Ovary (tissue), 9 donors: Measurements from ENCODE around the gene FST. TPM values are rescaled to one million over a fixed set of nuclear protein-coding genes. Genes with fewer than 3 reads are reported as not detected.

Experiments
- DNase-seq, 5 donors: peaks; one replicate each; pipeline ENCODE4 v3.0.0-alpha.2; 2019 to 2020
- H3K27ac ChIP-seq, 2 donors: fragments of 200-600 bp; one replicate each; pipeline versions ENCODE4 v1.5.1 to v1.8.0; 2019 to 2022
- H3K27me3 ChIP-seq: fragments of 200-600 bp; one replicate; pipeline ENCODE4 v1.8.0; 2022
- H3K36me3 ChIP-seq: fragments of 200-600 bp; sonication (generic); one replicate; pipeline ENCODE4 v1.5.1; 2019
- H3K4me1 ChIP-seq: one replicate; pipeline ENCODE4 v1.8.1; 2013; ENCODE audit warnings: mild to moderate bottlenecking, moderate library complexity; ENCODE audit not compliant: insufficient read depth
- H3K4me3 ChIP-seq: fragments of 200-600 bp; sonication (generic); one replicate; pipeline ENCODE4 v1.5.1; 2017
- H3K9me3 ChIP-seq, 2 donors: fragments of 200-600 bp in 1 of 2; sonication (generic) in 1 of 2; one replicate each; pipeline versions ENCODE4 v1.5.1 to v1.8.1; 2013 to 2019; ENCODE audit warnings: mild to moderate bottlenecking in 1 of 2, moderate library complexity in 1 of 2
- EP300 ChIP-seq: sonication (generic); formaldehyde crosslinking; IDR thresholded peaks from one replicate; pipeline ENCODE4 v1.6.1; 2017; ENCODE audit warnings: antibody characterized with exemption
- POLR2A ChIP-seq: fragments of 450-650 bp; IDR thresholded peaks from one replicate; pipeline ENCODE4 v1.6.1; 2017; ENCODE audit warnings: antibody characterized with exemption, mild to moderate bottlenecking, moderate library complexity
- WGBS, 3 donors: extraction: QIAGEN DNeasy Blood & Tissue Kit in 1 of 3; methylation state at CpG; one replicate each; pipeline versions ENCODE4 v1.1.5 to v1.1.7; 2013 to 2017; 5-methylcytosine and 5-hydroxymethylcytosine counted together
- intact Hi-C, 4 donors: fragments of 100-400 bp; cut with DNase I; formaldehyde crosslinking; loops; one replicate each; pipeline versions ENCODE4 v1.11.0 to v1.15.1; 2022 to 2023
- polyA plus RNA-seq, 2 donors: library from polyadenylated mRNA; stranded (reverse); fragments of 200-250 nt in 1 of 2; fragments of 350-450 nt in 1 of 2; fragmentation: Illumina TruSeq in 1 of 2; extraction: RNeasy Lipid Tissue Mini Kit (QIAGEN cat#74804) in 1 of 2; gene quantifications; one replicate each; pipeline ENCODE4 v1.2.3, GENCODE V29; 2013 to 2014
- total RNA-seq, 7 donors: library from RNA; depleted of rRNA in 2 of 7; stranded (reverse); fragments of >200 nt in 2 of 7; fragmentation: NEBNext Ultra II Directional in 3 of 7; extraction: Animal tissue kit (Norgen Biotek cat#: 25700) in 3 of 7; gene quantifications; one replicate each; pipeline versions ENCODE4 v1.1.0 to v1.2.4, GENCODE V29; 2016 to 2023
- TF ChIP-seq, protein P1 (sequence below), 3 donors: fragments of 450-650 bp in 2 of 3; fragments of 200-600 bp in 1 of 3; IDR thresholded peaks; one replicate each; pipeline versions ENCODE4 v1.5.1 to v1.8.0; 2016 to 2022; ENCODE audit warnings: antibody characterized with exemption in 3 of 3, mild to moderate bottlenecking in 1 of 3
- donor health status: DM: no; HTN: no; CAD: no; lungs with moderate emphysema.
- donor health status: DM: no; HTN: no; CAD: no.
- donor health status: Bipolar disorder and iron deficiency.
- donor health status: DM: yes; HTN: yes; CAD: no.
- donor health status: DM: no; HTN: no; CAD: no.
- donor health status: DM: yes; HTN: yes; CAD: no.

Gene FST
- total and polyA plus RNA-seq, 9 donors = 1.0 to 9.8 (median 3.5) TPM

DNA sequence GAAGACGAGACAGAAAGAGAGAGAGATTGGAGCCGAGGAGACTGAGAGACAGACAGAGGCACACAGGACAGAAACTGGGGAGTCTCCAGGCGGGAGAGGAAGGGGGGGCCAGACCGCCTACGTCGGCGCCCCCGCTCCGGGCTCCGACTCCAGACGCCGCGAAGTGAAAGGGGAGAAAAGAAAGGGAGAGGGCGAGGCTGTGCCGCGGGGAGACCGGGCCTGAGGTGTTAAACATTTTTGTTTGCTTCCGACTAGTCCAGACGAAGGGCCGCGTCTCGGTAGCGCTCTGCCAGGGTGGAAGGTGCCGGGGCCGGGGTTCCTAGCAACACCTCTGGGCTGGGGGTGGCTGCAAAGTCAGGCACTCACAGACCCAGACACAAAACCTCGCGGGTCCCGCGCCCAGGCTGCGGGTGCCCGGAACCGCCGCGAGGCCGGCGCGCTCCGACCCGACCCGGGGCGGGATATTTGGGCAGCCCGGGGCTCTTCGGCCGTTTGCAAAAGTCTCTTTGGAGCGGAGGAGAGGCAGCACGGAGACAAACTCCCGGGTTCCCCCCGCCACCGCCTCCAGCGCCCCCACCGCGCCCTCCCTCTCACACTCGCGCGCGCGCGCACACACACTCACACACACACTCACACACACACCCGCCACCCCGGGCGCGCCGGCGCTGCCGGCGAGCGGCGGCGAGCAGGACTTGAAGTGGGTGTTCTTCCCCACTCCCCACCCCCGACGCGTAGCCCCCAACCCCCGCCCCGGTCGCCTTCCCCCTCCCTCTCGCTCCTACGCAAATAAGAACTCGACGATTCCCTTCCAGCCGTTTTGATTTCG is 626 bp upstream of the FST start:
- Histone ChIP-seq H3K9me3 (no peaks in the 10 kb centered on the region), H3K27me3 (no peaks in the 10 kb centered on the region), H3K36me3 (no peaks in the 10 kb centered on the region), H3K4me3 (peak overlapping the region; percentile 53), H3K27ac (peak overlapping the region in 1 of 2 donors; percentile 8), H3K4me1 (peaks cover 2% of the 10 kb centered on the region)
- TF ChIP-seq EP300 = no peak
- TF ChIP-seq, protein P1, sequence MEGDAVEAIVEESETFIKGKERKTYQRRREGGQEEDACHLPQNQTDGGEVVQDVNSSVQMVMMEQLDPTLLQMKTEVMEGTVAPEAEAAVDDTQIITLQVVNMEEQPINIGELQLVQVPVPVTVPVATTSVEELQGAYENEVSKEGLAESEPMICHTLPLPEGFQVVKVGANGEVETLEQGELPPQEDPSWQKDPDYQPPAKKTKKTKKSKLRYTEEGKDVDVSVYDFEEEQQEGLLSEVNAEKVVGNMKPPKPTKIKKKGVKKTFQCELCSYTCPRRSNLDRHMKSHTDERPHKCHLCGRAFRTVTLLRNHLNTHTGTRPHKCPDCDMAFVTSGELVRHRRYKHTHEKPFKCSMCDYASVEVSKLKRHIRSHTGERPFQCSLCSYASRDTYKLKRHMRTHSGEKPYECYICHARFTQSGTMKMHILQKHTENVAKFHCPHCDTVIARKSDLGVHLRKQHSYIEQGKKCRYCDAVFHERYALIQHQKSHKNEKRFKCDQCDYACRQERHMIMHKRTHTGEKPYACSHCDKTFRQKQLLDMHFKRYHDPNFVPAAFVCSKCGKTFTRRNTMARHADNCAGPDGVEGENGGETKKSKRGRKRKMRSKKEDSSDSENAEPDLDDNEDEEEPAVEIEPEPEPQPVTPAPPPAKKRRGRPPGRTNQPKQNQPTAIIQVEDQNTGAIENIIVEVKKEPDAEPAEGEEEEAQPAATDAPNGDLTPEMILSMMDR (IDR thresholded peaks at IDR 0.05) = no peak
- DNase-seq = peak in 4 of 5 donors; percentile 54 to 73 (median 63)
- WGBS, 3 donors = 0% methylated on average over 69 to 80 of the region's 81 CpGs
- intact Hi-C loops = loop anchor here in 3 of 4 donors (5.0 to 10.0 kb wide), 4 partner anchors 85 to 742 kb away; partner anchors contain the start of gene NDUFS4 (in 1 of the 3)

DNA sequence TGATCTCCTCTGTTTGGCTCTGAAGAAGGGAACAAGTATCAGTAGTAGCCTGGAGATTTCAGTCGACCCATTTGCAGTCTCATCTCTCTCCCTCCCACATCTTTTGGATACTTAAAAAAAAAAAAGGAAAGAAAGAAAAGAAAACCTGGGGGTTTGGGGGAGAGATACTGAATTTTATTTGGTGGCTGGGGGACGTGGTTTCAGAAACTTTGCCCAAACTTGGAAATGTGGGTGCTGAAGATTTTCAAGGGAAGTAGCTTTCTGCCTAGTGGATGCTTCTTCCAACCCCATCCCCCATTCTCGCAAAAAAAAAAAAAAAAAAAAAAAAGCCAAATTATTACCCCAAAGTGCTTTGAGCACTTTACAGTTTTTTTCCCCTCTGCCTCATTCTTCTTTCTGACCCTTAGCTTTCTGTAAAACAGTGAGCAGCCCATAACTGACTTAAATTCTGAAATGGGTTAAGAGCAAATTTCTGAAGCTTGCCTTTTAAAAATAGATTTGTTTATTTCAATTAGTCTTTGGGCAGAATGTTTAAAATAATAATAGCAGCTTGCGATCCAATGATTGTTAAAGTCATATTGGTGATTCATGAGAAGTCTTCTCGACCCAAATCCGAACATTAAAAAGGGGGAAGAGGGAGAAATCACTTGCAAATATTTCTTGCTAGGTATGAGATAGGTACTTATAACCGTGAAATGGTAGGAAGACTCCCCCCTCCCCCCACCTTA is 894 bp downstream of the FST start:
- Histone ChIP-seq H3K4me1 (peaks cover 2% of the 10 kb centered on the region), H3K27ac (no peak overlapping the region), H3K27me3 (no peaks in the 10 kb centered on the region), H3K9me3 (no peaks in the 10 kb centered on the region), H3K36me3 (no peaks in the 10 kb centered on the region), H3K4me3 (peak overlapping the region; percentile 53)
- WGBS, 3 donors = 1 to 3% (median 1%) methylated on average over 7 of the region's 7 CpGs
- intact Hi-C loops = loop anchor here in 3 of 4 donors (5.0 to 10.0 kb wide), 4 partner anchors 83 to 741 kb away; partner anchors contain the start of gene NDUFS4 (in 1 of the 3)
- no peak for DNase-seq
- no peak for TF ChIP-seq POLR2A
- TF ChIP-seq, protein P1 (IDR thresholded peaks at IDR 0.05) = no peak
- no peak for TF ChIP-seq EP300

DNA sequence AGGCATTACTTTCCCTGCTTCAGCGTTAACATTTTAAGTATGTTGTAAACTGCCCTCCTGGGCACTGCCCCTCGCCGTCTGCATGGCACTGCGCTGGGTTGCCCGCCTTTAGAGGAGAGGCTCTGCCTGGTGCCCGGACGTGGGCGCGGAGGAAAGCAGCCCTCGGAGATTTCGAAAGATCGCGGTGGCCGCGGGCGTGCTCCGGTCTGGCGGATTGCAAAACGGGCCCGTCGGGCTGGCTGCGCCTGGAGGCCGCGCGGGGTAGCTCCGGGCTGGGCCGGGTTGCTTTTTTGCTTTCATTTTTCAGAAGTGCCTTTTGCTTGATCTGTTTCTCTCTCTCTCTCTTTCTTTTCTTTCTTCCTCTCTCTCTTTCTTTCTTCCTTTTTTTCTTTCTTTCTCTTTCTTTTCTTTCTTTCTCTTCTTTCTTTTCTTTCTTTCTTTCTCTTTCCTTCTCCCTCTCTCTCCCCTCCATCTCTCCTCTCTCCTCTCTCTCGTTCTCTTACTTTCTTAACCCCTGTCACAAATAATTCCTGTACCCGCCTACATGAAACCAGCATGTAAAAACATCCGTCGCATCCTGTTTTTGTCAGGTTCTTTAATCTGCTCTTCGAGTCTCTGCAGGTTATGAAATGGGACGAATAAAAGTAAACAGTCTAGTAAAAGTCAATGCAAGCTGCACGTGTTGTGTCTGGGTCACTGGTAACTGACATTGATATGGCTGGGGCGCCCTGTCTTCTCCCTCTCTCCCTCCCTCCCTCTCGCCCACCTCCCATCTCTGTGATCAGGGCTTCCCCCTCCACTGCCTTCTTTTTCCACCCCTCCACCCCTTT is 1.7 kb downstream of the FST start:
- TF ChIP-seq, protein P1 (IDR thresholded peaks at IDR 0.05) = peak in 2 of 3 donors; percentile 14 to 32
- TF ChIP-seq EP300 = no peak
- TF ChIP-seq POLR2A = no peak
- H3K4me3 ChIP-seq = peak overlapping the region; percentile 52
- no peaks in the 10 kb centered on the region for H3K27me3 ChIP-seq
- H3K27ac ChIP-seq = no peak overlapping the region
- H3K9me3 ChIP-seq = no peaks in the 10 kb centered on the region
- WGBS, 3 donors = 0 to 1% (median 1%) methylated on average over 36 of the region's 36 CpGs
- peaks cover 2% of the 10 kb centered on the region for H3K4me1 ChIP-seq
- intact Hi-C loops = loop anchor here in 3 of 4 donors (5.0 to 10.0 kb wide), 4 partner anchors 83 to 740 kb away; partner anchors contain the start of gene NDUFS4 (in 1 of the 3)
- no peaks in the 10 kb centered on the region for H3K36me3 ChIP-seq
- DNase-seq = peak; percentile 51 to 77 (median 66)
